A673 (cell line): ENCODE measurements around the gene ATP4A.

Experiments
- EZH2 ChIP-seq: fragments of 200-600 bp; sonication (generic); IDR thresholded peaks from 2 replicates; pipeline ENCODE4 v1.6.1; 2017; ENCODE audit warnings: borderline replicate concordance, low read depth, mild to moderate bottlenecking, mixed read lengths, antibody characterized with exemption, low read length; ENCODE audit not compliant: poor library complexity, severe bottlenecking
- TF ChIP-seq, protein P1 (sequence below): fragments of 300-800, 200-600 bp; sonication (generic); conservative IDR thresholded peaks from 2 replicates; pipeline ENCODE4 v1.5.1; 2017; ENCODE audit warnings: low read depth, mild to moderate bottlenecking, antibody characterized with exemption, low read length, moderate library complexity, mixed read lengths

DNA sequence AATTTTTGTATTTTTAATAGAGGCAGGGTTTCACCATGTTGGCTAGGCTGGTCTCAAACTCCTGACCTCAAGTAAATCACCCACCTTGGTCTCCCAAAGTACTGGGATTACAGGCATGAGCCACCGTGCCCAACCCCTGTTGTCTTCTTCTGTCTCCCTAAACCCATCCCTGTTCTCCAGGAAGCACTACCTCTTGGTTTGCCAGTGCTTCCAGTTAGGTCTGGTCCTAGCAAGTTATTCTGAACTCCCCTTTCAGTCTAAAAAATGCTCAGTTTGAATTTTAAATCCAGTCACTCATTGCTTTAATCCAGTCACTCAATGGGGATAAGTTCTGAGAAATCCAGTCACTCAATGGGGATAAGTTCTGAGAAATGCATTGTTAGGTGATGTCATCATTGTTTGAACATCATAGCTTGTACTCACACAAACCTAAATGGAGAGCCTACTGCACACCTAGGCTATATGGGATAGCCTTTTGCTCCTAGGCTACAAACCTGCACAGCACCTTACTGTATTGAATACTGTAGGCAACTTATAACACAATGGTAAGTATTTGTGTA is 8.0 kb upstream of the ATP4A start:
- TF ChIP-seq, protein P1, sequence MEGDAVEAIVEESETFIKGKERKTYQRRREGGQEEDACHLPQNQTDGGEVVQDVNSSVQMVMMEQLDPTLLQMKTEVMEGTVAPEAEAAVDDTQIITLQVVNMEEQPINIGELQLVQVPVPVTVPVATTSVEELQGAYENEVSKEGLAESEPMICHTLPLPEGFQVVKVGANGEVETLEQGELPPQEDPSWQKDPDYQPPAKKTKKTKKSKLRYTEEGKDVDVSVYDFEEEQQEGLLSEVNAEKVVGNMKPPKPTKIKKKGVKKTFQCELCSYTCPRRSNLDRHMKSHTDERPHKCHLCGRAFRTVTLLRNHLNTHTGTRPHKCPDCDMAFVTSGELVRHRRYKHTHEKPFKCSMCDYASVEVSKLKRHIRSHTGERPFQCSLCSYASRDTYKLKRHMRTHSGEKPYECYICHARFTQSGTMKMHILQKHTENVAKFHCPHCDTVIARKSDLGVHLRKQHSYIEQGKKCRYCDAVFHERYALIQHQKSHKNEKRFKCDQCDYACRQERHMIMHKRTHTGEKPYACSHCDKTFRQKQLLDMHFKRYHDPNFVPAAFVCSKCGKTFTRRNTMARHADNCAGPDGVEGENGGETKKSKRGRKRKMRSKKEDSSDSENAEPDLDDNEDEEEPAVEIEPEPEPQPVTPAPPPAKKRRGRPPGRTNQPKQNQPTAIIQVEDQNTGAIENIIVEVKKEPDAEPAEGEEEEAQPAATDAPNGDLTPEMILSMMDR, result no peak
- TF ChIP-seq EZH2, result no peak
